ENCODE results near the gene FAM20C.

The FAM20C gene

DNA sequence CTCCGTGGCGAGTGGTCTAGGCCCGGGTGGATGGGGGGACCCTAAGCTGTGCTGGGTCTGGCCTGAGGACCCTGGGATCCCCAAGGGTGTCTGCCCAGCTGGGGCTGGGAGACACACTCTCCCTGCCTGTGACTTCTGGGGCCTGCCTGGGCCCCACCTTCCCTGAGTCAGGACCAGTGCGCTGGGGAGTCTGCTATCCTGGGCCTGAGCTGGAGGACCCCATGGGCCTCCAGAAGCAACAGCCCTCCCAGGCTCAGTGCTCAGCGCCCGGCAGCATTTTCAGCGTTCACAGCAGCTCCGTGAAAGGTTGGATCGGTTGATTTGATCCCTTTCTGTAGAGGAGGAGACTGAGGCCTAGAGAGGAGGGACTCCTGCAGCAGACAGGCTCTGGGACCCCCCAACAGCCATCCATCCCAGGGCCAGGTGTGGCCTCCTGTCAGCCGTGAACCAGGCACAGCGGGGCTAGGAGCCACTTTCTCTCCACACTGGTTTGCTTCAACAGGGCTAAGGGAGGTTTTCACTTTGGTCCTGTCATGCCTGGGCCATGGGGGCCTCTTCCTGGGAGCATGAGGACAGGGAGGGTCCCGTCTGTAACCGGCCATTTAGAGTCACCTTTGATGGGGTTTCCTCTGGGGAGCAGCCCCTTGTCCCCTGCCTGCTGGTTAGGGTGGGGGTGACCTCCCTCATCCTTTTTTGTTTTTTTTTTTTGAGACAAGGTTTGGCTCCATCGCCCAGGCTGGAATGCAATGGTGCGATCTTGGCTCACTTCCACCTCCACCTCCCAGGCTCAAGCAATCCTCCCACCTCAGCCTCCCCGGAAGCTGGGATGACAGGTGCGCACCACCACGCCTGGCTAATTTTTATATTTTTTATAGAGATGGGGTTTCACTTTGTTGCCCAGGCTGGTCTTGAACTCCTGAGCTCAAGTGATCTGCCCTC, 110.0 kb downstream of the FAM20C start:
- Mint-ChIP-seq H3K36me3 (no peaks in the 10 kb centered on the region), H3K27ac (no peak overlapping the region), H3K4me1 (no peaks in the 10 kb centered on the region), H3K9me3 (no peaks in the 10 kb centered on the region), H3K4me3 (no peak overlapping the region), H3K27me3 (no peaks in the 10 kb centered on the region)

DNA sequence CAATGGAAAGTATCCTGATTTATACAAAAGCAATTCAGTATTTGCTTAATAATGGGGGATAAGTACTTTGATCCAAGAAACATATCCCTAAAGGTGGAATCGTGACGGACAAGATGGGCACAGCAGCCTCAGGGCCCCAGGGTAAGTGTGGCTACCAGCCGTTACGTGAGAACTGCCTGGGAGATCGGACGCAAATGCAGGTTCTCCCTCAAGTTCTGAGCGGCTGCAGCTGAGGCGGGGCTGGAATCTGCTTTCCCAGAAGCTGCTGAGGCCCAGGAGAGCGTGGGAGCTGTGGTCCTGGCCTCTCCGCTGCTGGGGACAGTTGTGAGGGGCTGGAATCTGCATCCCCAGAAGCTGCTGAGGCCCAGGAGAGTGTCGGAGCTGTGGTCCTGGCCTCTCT, 111.1 kb downstream of the FAM20C start:
- Mint-ChIP-seq H3K27ac (no peak overlapping the region), H3K4me3 (no peak overlapping the region), H3K4me1 (no peaks in the 10 kb centered on the region), H3K36me3 (no peaks in the 10 kb centered on the region), H3K9me3 (peaks cover 4% of the 10 kb centered on the region), H3K27me3 (peaks cover 1% of the 10 kb centered on the region)

GRCh38 chr7:303884-304573, 111.7 kb downstream of the FAM20C start:
- Mint-ChIP-seq H3K4me1 (no peaks in the 10 kb centered on the region), H3K27me3 (peaks cover 1% of the 10 kb centered on the region), H3K9me3 (peaks cover 4% of the 10 kb centered on the region), H3K36me3 (no peaks in the 10 kb centered on the region), H3K27ac (no peak overlapping the region), H3K4me3 (no peak overlapping the region)

DNA sequence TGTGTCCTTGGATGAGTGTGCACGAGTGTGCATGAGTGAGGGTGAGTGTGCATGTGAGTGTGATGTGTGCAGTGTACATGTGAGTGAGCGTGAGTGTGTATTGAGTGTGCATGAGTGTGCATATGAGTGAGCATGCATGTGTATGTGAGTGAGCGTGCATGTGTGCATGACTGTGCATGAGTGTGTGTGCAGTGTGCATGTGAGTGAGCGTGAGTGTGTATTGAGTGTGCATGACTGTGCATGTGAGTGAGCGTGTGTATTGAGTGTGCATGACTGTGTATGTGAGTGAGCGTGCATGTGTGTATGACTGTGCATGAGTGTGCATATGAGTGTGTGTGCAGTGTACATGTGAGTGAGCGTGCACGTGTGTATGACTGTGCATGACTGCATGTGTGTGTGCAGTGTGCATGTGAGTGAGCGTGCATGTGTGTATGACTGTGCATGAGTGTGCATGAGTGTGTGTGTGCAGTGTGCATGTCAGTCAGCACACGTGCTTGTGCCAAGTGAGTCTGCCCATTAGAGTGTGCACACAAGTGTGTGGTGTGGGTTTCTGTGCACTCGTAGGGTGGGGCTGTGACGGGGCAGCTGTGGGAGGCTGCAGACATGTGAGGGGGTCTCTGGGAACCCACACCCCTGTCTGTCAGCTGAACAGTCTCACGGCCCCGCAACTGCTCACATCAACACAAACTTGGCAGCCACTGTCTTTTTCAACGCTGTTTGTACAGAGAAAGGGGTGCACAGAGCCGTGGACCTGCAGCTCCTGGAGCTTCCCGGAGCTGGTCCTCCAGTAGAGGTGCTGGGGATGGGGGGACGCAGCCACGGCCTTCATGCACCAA, 112.4 kb downstream of the FAM20C start:
- Mint-ChIP-seq H3K36me3 (no peaks in the 10 kb centered on the region), H3K4me1 (no peaks in the 10 kb centered on the region), H3K27me3 (peaks cover 1% of the 10 kb centered on the region), H3K9me3 (peaks cover 4% of the 10 kb centered on the region), H3K4me3 (no peak overlapping the region), H3K27ac (no peak overlapping the region)

DNA sequence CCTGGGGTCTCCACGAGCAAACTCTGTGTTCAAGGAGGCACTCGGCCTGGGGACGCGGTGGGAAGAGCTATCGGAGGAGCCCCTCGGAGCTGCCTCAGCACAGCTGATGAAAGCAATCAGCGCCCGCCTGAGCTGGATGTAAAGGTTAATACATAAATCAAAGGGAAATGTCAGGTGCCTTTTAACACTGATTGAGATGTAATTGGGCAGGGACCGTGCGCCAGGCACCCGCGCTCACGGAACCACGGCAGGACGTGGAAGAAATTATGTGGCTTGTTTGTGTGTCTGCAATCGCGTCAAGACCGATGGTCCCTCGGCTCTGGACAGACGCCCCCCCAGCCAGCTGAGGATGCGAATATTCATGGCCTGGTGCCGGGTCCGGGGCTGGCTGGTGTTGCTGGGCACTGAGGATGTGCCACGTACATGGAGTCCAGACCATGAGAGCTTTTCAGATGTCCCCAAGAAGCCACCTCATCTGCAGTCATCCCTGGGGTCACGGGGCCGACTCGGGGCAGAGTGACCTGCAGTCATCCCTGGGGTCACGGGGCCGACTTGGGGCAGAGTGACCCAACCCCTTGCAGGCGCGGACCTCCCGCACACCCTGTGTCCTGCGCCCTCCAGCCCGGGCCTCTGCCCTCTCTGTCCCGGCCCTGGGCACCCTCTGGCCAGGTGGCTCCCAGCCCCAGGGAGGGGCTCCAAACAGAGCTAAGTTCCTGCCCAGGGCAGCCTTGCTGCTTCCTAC, 113.2 kb downstream of the FAM20C start:
- peaks cover 1% of the 10 kb centered on the region for H3K27me3 Mint-ChIP-seq
- peaks cover 4% of the 10 kb centered on the region for H3K9me3 Mint-ChIP-seq
- no peak overlapping the region for H3K4me3 Mint-ChIP-seq
- H3K27ac Mint-ChIP-seq: no peak overlapping the region
- H3K36me3 Mint-ChIP-seq: no peaks in the 10 kb centered on the region
- H3K4me1 Mint-ChIP-seq: no peaks in the 10 kb centered on the region

GRCh38 chr7:307970-308369, 115.6 kb downstream of the FAM20C start:
- no peak overlapping the region for H3K4me3 Mint-ChIP-seq
- H3K4me1 Mint-ChIP-seq: no peaks in the 10 kb centered on the region
- peaks cover 1% of the 10 kb centered on the region for H3K27me3 Mint-ChIP-seq
- H3K9me3 Mint-ChIP-seq: peaks cover 4% of the 10 kb centered on the region
- no peaks in the 10 kb centered on the region for H3K36me3 Mint-ChIP-seq
- H3K27ac Mint-ChIP-seq: no peak overlapping the region

- no peak overlapping the region for H3K4me3 Mint-ChIP-seq
- no peaks in the 10 kb centered on the region for H3K4me1 Mint-ChIP-seq
- H3K27me3 Mint-ChIP-seq: peaks cover 3% of the 10 kb centered on the region
- H3K9me3 Mint-ChIP-seq: peaks cover 4% of the 10 kb centered on the region
- H3K27ac Mint-ChIP-seq: no peak overlapping the region
- H3K36me3 Mint-ChIP-seq: no peaks in the 10 kb centered on the region
Observed at GRCh38 chr7:309586-310228, 117.3 kb downstream of the FAM20C start.

Measured in activated naive CD4-positive, alpha-beta T cell treated with anti-CD3 and anti-CD28 coated beads, Interleukin-2, amount 50 U/mL, for 24 hours (primary cell).